Mammary epithelial cell (primary cell): ENCODE data around the gene TNNT2.

Source experiments
- EZH2 ChIP-seq: IDR thresholded peaks from 2 replicates; pipeline ENCODE4 v1.6.1; 2012; ENCODE audit warnings: low read length, inconsistent platforms, borderline replicate concordance
- TF ChIP-seq, protein P1 (sequence below), 2 donors: IDR thresholded peaks in 1 of 2; conservative IDR thresholded peaks in 1 of 2; 2 replicates each; pipeline ENCODE4 v1.5.1; 2011 to 2012; ENCODE audit warnings: inconsistent platforms in 2 of 2, low read length in 2 of 2, mild to moderate bottlenecking in 2 of 2, control low read depth in 1 of 2, low read depth in 1 of 2; ENCODE audit not compliant: insufficient read depth in 1 of 2; ENCODE audit errors: extremely low read depth in 1 of 2

DNA sequence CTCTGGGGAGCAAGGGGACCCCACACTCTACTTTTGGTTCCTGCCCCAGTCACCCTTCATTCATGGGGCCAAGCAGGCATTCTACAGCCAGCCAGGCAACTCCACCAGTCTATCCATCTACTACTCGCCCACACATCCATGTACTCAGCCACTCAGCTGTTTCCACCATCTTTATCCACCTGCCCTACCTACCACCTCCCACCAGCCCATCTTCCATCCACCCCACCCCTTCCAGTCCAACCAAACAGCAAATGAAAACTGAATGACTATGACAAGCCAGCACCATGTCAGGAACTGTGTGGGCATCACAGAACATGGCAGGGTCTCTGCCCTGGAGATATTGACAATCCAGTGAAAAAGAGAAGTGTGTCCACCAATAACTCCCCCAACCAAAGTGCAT, 13.7 kb upstream of the TNNT2 start:
- TF ChIP-seq, protein P1, sequence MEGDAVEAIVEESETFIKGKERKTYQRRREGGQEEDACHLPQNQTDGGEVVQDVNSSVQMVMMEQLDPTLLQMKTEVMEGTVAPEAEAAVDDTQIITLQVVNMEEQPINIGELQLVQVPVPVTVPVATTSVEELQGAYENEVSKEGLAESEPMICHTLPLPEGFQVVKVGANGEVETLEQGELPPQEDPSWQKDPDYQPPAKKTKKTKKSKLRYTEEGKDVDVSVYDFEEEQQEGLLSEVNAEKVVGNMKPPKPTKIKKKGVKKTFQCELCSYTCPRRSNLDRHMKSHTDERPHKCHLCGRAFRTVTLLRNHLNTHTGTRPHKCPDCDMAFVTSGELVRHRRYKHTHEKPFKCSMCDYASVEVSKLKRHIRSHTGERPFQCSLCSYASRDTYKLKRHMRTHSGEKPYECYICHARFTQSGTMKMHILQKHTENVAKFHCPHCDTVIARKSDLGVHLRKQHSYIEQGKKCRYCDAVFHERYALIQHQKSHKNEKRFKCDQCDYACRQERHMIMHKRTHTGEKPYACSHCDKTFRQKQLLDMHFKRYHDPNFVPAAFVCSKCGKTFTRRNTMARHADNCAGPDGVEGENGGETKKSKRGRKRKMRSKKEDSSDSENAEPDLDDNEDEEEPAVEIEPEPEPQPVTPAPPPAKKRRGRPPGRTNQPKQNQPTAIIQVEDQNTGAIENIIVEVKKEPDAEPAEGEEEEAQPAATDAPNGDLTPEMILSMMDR (conservative IDR thresholded peaks at IDR 0.05 in 1 of 2, IDR thresholded peaks at IDR 0.05 in 1 of 2; ENCODE audit: extremely low read depth in 1 of 2, insufficient read depth in 1 of 2, low read depth in 1 of 2, low read length in 2 of 2): no peak
- no peak for TF ChIP-seq EZH2
